Esophagus muscularis mucosa (tissue), 4 donors: ENCODE results near the gene AP3D1. TPM values are rescaled to one million over a fixed set of nuclear protein-coding genes. Genes with fewer than 3 reads are reported as not detected.
"Not testable (repeated sequence)": the region's sequence is repeated elsewhere in the genome, so short reads cannot be mapped to it uniquely, and the experiment has no call there.

Source experiments
- DNase-seq: peaks from one replicate; pipeline ENCODE4 v3.0.0-alpha.2; 2017; ENCODE audit errors: extremely low spot score
- H3K27ac ChIP-seq, 4 donors: fragments of 200-600 bp; sonication (generic); replicated peaks in 1 of 4; 1 replicate in 3 of 4; 2 replicates in 1 of 4; pipeline ENCODE4 v1.5.1; 2016 to 2019; ENCODE audit warnings: mild to moderate bottlenecking in 1 of 4
- H3K27me3 ChIP-seq, 4 donors: fragments of 200-600 bp; sonication (generic); one replicate each; pipeline versions ENCODE4 v1.5.1 to v1.6.0; 2016 to 2019
- H3K36me3 ChIP-seq, 4 donors: fragments of 200-600 bp; sonication (generic); one replicate each; pipeline ENCODE4 v1.5.1; 2016 to 2019
- H3K4me1 ChIP-seq, 4 donors: fragments of 200-600 bp; sonication (generic); one replicate each; pipeline ENCODE4 v1.5.1; 2016 to 2019
- H3K4me3 ChIP-seq, 4 donors: fragments of 200-600 bp; sonication (generic); 1 replicate in 2 of 4; 2 replicates in 2 of 4; pipeline ENCODE4 v1.5.1; 2016 to 2019; ENCODE audit warnings: mild to moderate bottlenecking in 4 of 4, moderate library complexity in 1 of 4
- H3K9me3 ChIP-seq, 4 donors: fragments of 200-600 bp; sonication (generic); 1 replicate in 3 of 4; 2 replicates in 1 of 4; pipeline ENCODE4 v1.5.1; 2016 to 2019
- CTCF ChIP-seq, 3 experiments: fragments of 200-600 bp in 2 of 3; fragments of 450-650 bp in 1 of 3; sonication (generic) in 2 of 3; IDR thresholded peaks; one replicate each; pipeline ENCODE4 v1.5.1; 2017 to 2019; ENCODE audit warnings: antibody characterized with exemption in 3 of 3, mild to moderate bottlenecking in 2 of 3, moderate library complexity in 1 of 3
- EP300 ChIP-seq: sonication (generic); formaldehyde crosslinking; IDR thresholded peaks from one replicate; pipeline ENCODE4 v1.6.1; 2017; ENCODE audit warnings: antibody characterized with exemption
- POLR2A ChIP-seq: fragments of 450-650 bp; IDR thresholded peaks from one replicate; pipeline ENCODE4 v1.6.1; 2017; ENCODE audit warnings: antibody characterized with exemption, moderate library complexity, mild to moderate bottlenecking, low read depth
- POLR2AphosphoS5 ChIP-seq, 2 donors: sonication (generic); formaldehyde crosslinking; IDR thresholded peaks; one replicate each; pipeline ENCODE4 v1.6.1; 2017; ENCODE audit warnings: antibody characterized with exemption in 2 of 2
- WGBS: methylation state at CpG from one replicate; pipeline ENCODE4 v1.1.5; 2018; 5-methylcytosine and 5-hydroxymethylcytosine counted together
- intact Hi-C: fragments of 100-400 bp; cut with DNase I; formaldehyde crosslinking; loops from one replicate; pipeline ENCODE4 v1.15.1; 2023
- total RNA-seq, 4 donors: library from RNA; depleted of rRNA; stranded (reverse); fragments of >200 nt; gene quantifications; one replicate each; pipeline versions ENCODE4 v1.1.0 to v1.2.1, GENCODE V29; 2016

AP3D1 gene
- total RNA-seq, 4 donors from 2014 or later, result 76.0 to 156 (median 93.7) TPM

GRCh38 chr19:2089001-2089711, 62.2 kb downstream of the AP3D1 start:
- intact Hi-C loops, result no loop called here
- H3K27ac ChIP-seq, result peak overlapping the region; percentile 91 to 99 (median 94)
- no peaks in the 10 kb centered on the region for H3K27me3 ChIP-seq
- WGBS, result 83% methylated on average over 11 of the region's 16 CpGs
- peaks cover 0 to 13% (median 9%) of the 10 kb centered on the region in 4 donors for H3K36me3 ChIP-seq
- H3K9me3 ChIP-seq, result no peaks in the 10 kb centered on the region
- H3K4me3 ChIP-seq, result no peak overlapping the region
- TF ChIP-seq POLR2A (no peak), CTCF (IDR thresholded peaks at IDR 0.05) (no peak), EP300 (no peak), POLR2AphosphoS5 (IDR thresholded peaks at IDR 0.05) (no peak)
- no peak for DNase-seq
- H3K4me1 ChIP-seq, result peaks cover 39 to 100% (median 95%) of the 10 kb centered on the region in 4 donors

- Histone ChIP-seq H3K4me1 (peaks cover 40 to 100% (median 95%) of the 10 kb centered on the region in 4 donors), H3K36me3 (peaks cover 0 to 23% (median 17%) of the 10 kb centered on the region in 4 donors)
Measured at GRCh38 chr19:2087621-2088100, 63.7 kb downstream of the AP3D1 start.

GRCh38 chr19:2086695-2087620, 64.4 kb downstream of the AP3D1 start:
- H3K27me3 ChIP-seq, intact Hi-C loops, H3K9me3 ChIP-seq, DNase-seq, H3K4me3 ChIP-seq: not testable (repeated sequence)
- Histone ChIP-seq H3K4me1 (peaks cover 38 to 100% (median 95%) of the 10 kb centered on the region in 4 donors), H3K27ac (peak overlapping the region in 3 of 4 donors; percentile 30 to 99 (median 55)), H3K36me3 (peaks cover 0 to 30% (median 23%) of the 10 kb centered on the region in 4 donors)
- WGBS, result 72% methylated on average over 13 of the region's 13 CpGs

More at GRCh38 chr19:2087621-2088100, 63.7 kb downstream of the AP3D1 start:
- H3K9me3 ChIP-seq, result no peaks in the 10 kb centered on the region
- no peak for TF ChIP-seq POLR2AphosphoS5 (IDR thresholded peaks at IDR 0.05)
- no peak for TF ChIP-seq CTCF (IDR thresholded peaks at IDR 0.05)
- TF ChIP-seq POLR2A, result no peak
- no peak for TF ChIP-seq EP300
- no peak for DNase-seq
- H3K4me3 ChIP-seq, result no peak overlapping the region
- H3K27me3 ChIP-seq, result no peaks in the 10 kb centered on the region
- peak overlapping the region; percentile 30 to 99 (median 45) for H3K27ac ChIP-seq
- 67% methylated on average over 8 of the region's 14 CpGs for WGBS
- intact Hi-C loops, result no loop called here

GRCh38 chr19:2084993-2085720, 66.2 kb downstream of the AP3D1 start:
- Histone ChIP-seq H3K27me3 (no peaks in the 10 kb centered on the region), H3K4me3 (peak overlapping the region in 2 of 4 donors; percentile 12 to 40), H3K4me1 (peaks cover 23 to 97% (median 86%) of the 10 kb centered on the region in 4 donors), H3K27ac (peak overlapping the region; percentile 48 to 67 (median 54)), H3K36me3 (peaks cover 0 to 48% (median 31%) of the 10 kb centered on the region in 4 donors), H3K9me3 (no peaks in the 10 kb centered on the region)
- intact Hi-C loops, result no loop called here
- TF ChIP-seq CTCF (IDR thresholded peaks at IDR 0.05) (no peak), POLR2AphosphoS5 (IDR thresholded peaks at IDR 0.05) (peak; percentile 22 to 45), EP300 (no peak)
- no peak for DNase-seq
- WGBS, result 76% methylated on average over 22 of the region's 28 CpGs
